ENCODE data around the gene KAZALD1. TPM values are rescaled to one million over a fixed set of nuclear protein-coding genes. Genes with fewer than 3 reads are reported as not detected.

KAZALD1 gene
- total RNA-seq, 1 donor from 2014 or later, result 1.3 TPM

DNA sequence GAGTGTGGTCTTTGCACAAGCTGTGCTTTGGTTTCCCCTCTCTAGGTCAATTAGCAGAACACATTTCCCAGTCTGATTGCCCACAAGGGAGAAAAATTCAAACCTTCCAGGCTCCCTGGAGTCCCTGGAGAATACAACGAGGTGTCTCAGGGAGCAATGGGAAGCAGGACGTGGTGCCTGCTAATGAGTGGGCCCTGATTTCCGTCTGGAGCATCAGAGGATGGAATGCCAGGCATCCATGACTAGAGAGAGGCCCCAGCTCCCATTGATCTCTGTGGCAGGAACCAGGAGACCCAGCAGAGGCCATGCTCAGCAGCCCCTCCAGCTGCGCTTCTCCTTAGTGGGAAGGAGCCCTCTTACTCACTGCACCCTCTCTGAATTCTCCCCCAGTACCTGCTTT lies 36.1 kb downstream of the KAZALD1 start:
- peaks cover 6% of the 10 kb centered on the region for H3K4me1 Mint-ChIP-seq (ENCODE audit: low read depth)
- no peak overlapping the region for H3K27ac Mint-ChIP-seq
- TF ChIP-seq, protein P1, sequence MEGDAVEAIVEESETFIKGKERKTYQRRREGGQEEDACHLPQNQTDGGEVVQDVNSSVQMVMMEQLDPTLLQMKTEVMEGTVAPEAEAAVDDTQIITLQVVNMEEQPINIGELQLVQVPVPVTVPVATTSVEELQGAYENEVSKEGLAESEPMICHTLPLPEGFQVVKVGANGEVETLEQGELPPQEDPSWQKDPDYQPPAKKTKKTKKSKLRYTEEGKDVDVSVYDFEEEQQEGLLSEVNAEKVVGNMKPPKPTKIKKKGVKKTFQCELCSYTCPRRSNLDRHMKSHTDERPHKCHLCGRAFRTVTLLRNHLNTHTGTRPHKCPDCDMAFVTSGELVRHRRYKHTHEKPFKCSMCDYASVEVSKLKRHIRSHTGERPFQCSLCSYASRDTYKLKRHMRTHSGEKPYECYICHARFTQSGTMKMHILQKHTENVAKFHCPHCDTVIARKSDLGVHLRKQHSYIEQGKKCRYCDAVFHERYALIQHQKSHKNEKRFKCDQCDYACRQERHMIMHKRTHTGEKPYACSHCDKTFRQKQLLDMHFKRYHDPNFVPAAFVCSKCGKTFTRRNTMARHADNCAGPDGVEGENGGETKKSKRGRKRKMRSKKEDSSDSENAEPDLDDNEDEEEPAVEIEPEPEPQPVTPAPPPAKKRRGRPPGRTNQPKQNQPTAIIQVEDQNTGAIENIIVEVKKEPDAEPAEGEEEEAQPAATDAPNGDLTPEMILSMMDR (IDR thresholded peaks at IDR 0.05; ENCODE audit: unreplicated experiment), result no peak
- peaks cover 76% of the 10 kb centered on the region for H3K27me3 Mint-ChIP-seq
- no peaks in the 10 kb centered on the region for H3K9me3 Mint-ChIP-seq (ENCODE audit: low read depth)
- H3K36me3 Mint-ChIP-seq (ENCODE audit: insufficient read depth), result no peaks in the 10 kb centered on the region
- H3K4me3 Mint-ChIP-seq (ENCODE audit: low read depth), result no peak overlapping the region
- no peak for DNase-seq (ENCODE audit: low spot score, unreplicated experiment)

DNA sequence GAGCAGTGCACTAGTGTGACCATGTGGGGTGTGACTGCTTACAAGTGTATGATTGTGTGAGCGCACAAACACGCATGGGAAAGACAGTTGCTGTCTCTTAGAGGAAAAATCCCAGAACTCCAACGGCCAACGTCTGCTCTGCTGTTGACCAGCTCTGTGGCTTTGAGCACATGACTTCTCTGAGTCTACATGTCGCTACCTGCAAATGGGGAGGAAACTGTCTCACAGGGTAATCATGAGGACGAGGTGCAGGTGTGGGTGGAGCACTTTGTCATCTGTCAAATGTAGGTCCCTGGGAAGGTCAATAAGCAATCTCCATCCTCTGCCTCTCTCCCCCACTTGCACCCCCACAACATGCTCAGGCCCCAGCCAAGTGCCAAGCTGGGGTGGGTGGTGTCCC lies 38.1 kb downstream of the KAZALD1 start:
- peaks cover 81% of the 10 kb centered on the region for H3K27me3 Mint-ChIP-seq
- H3K27ac Mint-ChIP-seq, result no peak overlapping the region
- peaks cover under 1% of the 10 kb centered on the region for H3K4me1 Mint-ChIP-seq (ENCODE audit: low read depth)
- no peaks in the 10 kb centered on the region for H3K36me3 Mint-ChIP-seq (ENCODE audit: insufficient read depth)
- TF ChIP-seq, protein P1 (IDR thresholded peaks at IDR 0.05; ENCODE audit: unreplicated experiment), result no peak
- no peak overlapping the region for H3K4me3 Mint-ChIP-seq (ENCODE audit: low read depth)
- DNase-seq (ENCODE audit: low spot score, unreplicated experiment), result no peak
- no peaks in the 10 kb centered on the region for H3K9me3 Mint-ChIP-seq (ENCODE audit: low read depth)

DNA sequence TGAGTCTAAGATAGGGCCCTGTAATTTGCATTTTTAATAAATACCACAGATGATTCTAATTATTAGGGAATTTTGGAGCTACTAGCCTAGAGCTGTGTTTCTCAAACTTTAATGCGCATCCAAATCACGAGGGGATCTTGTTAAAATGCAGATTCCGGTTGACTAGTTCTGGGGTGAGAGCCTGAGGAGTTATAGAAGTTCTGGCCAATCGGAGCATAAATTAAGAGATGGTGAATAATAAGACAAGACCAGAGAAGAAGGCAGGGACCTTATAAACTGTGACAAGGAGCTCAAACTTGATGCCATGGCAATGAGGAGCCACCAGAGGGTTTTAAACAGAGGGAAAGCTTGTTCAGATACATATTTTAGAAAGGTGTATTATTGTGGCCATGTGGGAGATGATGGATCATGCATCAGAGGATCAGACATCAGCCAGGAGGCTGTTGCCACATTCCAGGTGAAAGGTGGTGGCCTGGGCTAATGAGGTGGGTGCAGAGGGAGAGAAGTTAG lies 39.6 kb downstream of the KAZALD1 start:
- no peak for DNase-seq (ENCODE audit: low spot score, unreplicated experiment)
- H3K9me3 Mint-ChIP-seq (ENCODE audit: low read depth), result no peaks in the 10 kb centered on the region
- no peak overlapping the region for H3K4me3 Mint-ChIP-seq (ENCODE audit: low read depth)
- TF ChIP-seq, protein P1 (IDR thresholded peaks at IDR 0.05; ENCODE audit: unreplicated experiment), result no peak
- H3K4me1 Mint-ChIP-seq (ENCODE audit: low read depth), result no peaks in the 10 kb centered on the region
- no peaks in the 10 kb centered on the region for H3K36me3 Mint-ChIP-seq (ENCODE audit: insufficient read depth)
- peaks cover 80% of the 10 kb centered on the region for H3K27me3 Mint-ChIP-seq
- no peak overlapping the region for H3K27ac Mint-ChIP-seq

DNA sequence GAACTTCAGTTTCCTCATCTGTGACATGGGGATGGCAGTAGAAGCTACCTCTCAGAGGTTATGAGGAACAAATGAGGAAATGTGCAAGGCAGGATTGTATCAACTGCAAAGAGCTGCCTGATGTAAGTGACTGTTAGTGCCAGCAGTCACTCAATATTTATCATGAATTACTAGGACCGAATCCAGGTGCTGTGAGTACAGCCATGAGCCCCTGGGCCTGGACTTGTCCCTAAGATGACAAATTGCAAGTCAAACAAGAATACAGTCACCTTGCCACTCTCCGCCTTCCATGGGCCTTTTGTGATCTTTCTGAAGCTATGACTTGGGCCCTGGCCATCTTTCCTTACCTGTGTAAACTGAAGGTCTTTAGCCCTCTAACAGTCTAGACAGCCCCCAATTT lies 41.6 kb downstream of the KAZALD1 start:
- Mint-ChIP-seq H3K4me1 (ENCODE audit: low read depth) (peaks cover 1% of the 10 kb centered on the region), H3K36me3 (ENCODE audit: insufficient read depth) (no peaks in the 10 kb centered on the region), H3K27ac (no peak overlapping the region), H3K4me3 (ENCODE audit: low read depth) (no peak overlapping the region), H3K27me3 (peaks cover 77% of the 10 kb centered on the region), H3K9me3 (ENCODE audit: low read depth) (no peaks in the 10 kb centered on the region)
- TF ChIP-seq, protein P1 (IDR thresholded peaks at IDR 0.05; ENCODE audit: unreplicated experiment), result no peak
- DNase-seq (ENCODE audit: low spot score, unreplicated experiment), result no peak

DNA sequence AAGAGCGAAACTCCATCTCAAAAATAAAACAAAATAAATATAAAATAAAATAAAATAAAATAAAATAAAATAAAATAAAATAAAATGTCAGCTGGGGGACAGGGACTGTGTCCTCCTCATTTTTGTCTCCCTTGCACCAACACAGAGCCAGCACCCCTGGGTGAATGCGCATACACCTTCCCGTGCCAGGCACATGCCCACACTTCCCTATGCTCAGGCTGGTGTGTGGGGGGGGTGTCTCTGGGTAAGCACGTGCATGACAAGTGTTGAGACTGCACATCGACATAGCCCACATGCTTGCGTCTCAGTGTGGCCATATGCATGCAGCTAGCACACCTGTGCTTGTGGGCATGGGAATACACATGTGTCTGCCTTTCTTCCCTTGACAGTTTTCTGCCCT lies 44.6 kb downstream of the KAZALD1 start:
- H3K36me3 Mint-ChIP-seq (ENCODE audit: insufficient read depth), result no peaks in the 10 kb centered on the region

More for the DNA sequence above, 44.6 kb downstream of the KAZALD1 start:
- Mint-ChIP-seq H3K4me1 (ENCODE audit: low read depth) (peaks cover 1% of the 10 kb centered on the region), H3K27me3 (peaks cover 70% of the 10 kb centered on the region), H3K4me3 (ENCODE audit: low read depth) (no peak overlapping the region), H3K27ac (no peak overlapping the region), H3K9me3 (ENCODE audit: low read depth) (no peaks in the 10 kb centered on the region)
- DNase-seq (ENCODE audit: low spot score, unreplicated experiment), result no peak
- TF ChIP-seq, protein P1 (IDR thresholded peaks at IDR 0.05; ENCODE audit: unreplicated experiment), result no peak

Measured in progenitor cell of endocrine pancreas (in vitro differentiated cells).